Neuronal stem cell (in vitro differentiated cells): Measurements from ENCODE around the gene SMYD3.

Source experiments
- DNase-seq: peaks from one replicate; pipeline ENCODE4 v3.0.0-alpha.2; 2013; ENCODE audit warnings: low spot score
- H2AFZ ChIP-seq: one replicate; pipeline ENCODE4 v1.6.1; 2013; ENCODE audit warnings: mild to moderate bottlenecking, low read length, inconsistent platforms
- H2AK5ac ChIP-seq: 2 replicates; pipeline ENCODE4 v1.6.1; 2013; ENCODE audit warnings: low read depth, mild to moderate bottlenecking, inconsistent platforms, low read length, moderate library complexity, mixed read lengths
- H2BK120ac ChIP-seq: 2 replicates; pipeline ENCODE4 v1.6.1; 2013; ENCODE audit warnings: low read depth, mild to moderate bottlenecking, inconsistent platforms, low read length, moderate library complexity, mixed read lengths
- H2BK12ac ChIP-seq: one replicate; pipeline ENCODE4 v1.6.1; 2013; ENCODE audit warnings: low read length, inconsistent platforms
- H2BK15ac ChIP-seq: 2 replicates; pipeline ENCODE4 v1.6.1; 2013; ENCODE audit warnings: mild to moderate bottlenecking, low read length, inconsistent platforms, mixed read lengths
- H2BK5ac ChIP-seq: one replicate; pipeline ENCODE4 v1.6.1; 2013; ENCODE audit warnings: inconsistent platforms, mild to moderate bottlenecking, low read length, moderate library complexity
- H3K14ac ChIP-seq: one replicate; pipeline ENCODE4 v1.6.1; 2013; ENCODE audit warnings: low read length, inconsistent platforms
- H3K18ac ChIP-seq: 2 replicates; pipeline ENCODE4 v1.6.1; 2013; ENCODE audit warnings: low read length, inconsistent platforms
- H3K23ac ChIP-seq: 2 replicates; pipeline ENCODE4 v1.6.1; 2013; ENCODE audit warnings: low read depth, mild to moderate bottlenecking, mixed read lengths, low read length, inconsistent platforms; ENCODE audit not compliant: poor library complexity
- H3K27ac ChIP-seq: replicated peaks from 3 replicates; pipeline ENCODE4 v1.5.1; 2013; ENCODE audit warnings: low read length, inconsistent platforms
- H3K27me3 ChIP-seq, 3 experiments: 2 replicates each; pipeline ENCODE4 v1.6.1; 2013; ENCODE audit warnings: low read length in 3 of 3, mild to moderate bottlenecking in 2 of 3, inconsistent platforms in 1 of 3, low read depth in 1 of 3, mixed read lengths in 1 of 3, moderate library complexity in 1 of 3; ENCODE audit not compliant: control insufficient read depth in 3 of 3, insufficient read depth in 3 of 3
- H3K36me3 ChIP-seq, 2 donors: replicated peaks in 1 of 2; 2 replicates each; pipeline ENCODE4 v1.6.1; 2013; ENCODE audit warnings: low read length in 2 of 2; ENCODE audit not compliant: control insufficient read depth in 2 of 2, insufficient read depth in 2 of 2
- H3K4ac ChIP-seq: 2 replicates; pipeline ENCODE4 v1.6.1; 2013; ENCODE audit warnings: inconsistent platforms, mild to moderate bottlenecking, low read length, moderate library complexity
- H3K4me1 ChIP-seq, 2 donors: 1 replicate in 1 of 2; 2 replicates in 1 of 2; pipeline ENCODE4 v1.6.1; 2013; ENCODE audit warnings: low read length in 2 of 2, low read depth in 1 of 2; ENCODE audit not compliant: control insufficient read depth in 2 of 2, insufficient read depth in 1 of 2
- H3K4me2 ChIP-seq: one replicate; pipeline ENCODE4 v1.6.1; 2013; ENCODE audit warnings: mild to moderate bottlenecking, low read length, inconsistent platforms; ENCODE audit not compliant: insufficient read depth, poor library complexity, severe bottlenecking
- H3K4me3 ChIP-seq, 2 donors: 2 replicates each; pipeline ENCODE4 v1.5.1; 2013; ENCODE audit warnings: low read length in 2 of 2, mild to moderate bottlenecking in 2 of 2, inconsistent platforms in 1 of 2, moderate library complexity in 1 of 2
- H3K79me1 ChIP-seq: one replicate; pipeline ENCODE4 v1.6.1; 2013; ENCODE audit warnings: low read depth, mild to moderate bottlenecking, inconsistent platforms, low read length, moderate library complexity
- H3K9ac ChIP-seq: one replicate; pipeline ENCODE4 v1.6.1; 2013; ENCODE audit warnings: mild to moderate bottlenecking, low read depth, low read length, inconsistent platforms; ENCODE audit not compliant: poor library complexity
- H3K9me3 ChIP-seq, 2 donors: replicated peaks in 1 of 2; 2 replicates each; pipeline versions ENCODE3 to v1.6.1; 2013; ENCODE audit warnings: low read length in 2 of 2, mild to moderate bottlenecking in 2 of 2, inconsistent platforms in 1 of 2, low read depth in 1 of 2, mixed read lengths in 1 of 2, moderate library complexity in 1 of 2; ENCODE audit not compliant: control insufficient read depth in 2 of 2, insufficient read depth in 1 of 2
- H4K8ac ChIP-seq: one replicate; pipeline ENCODE4 v1.6.1; 2013; ENCODE audit warnings: low read depth, mild to moderate bottlenecking, inconsistent platforms, low read length, moderate library complexity
- H4K91ac ChIP-seq: one replicate; pipeline ENCODE4 v1.6.1; 2013; ENCODE audit warnings: low read length, low read depth, mild to moderate bottlenecking, inconsistent platforms; ENCODE audit not compliant: poor library complexity
- WGBS, 2 donors: extraction: QIAGEN DNeasy Blood & Tissue Kit; methylation state at CpG; one replicate each; pipeline ENCODE4 v1.1.7; 2013; ENCODE audit warnings: missing lambda C conversion rate in 2 of 2, mixed read lengths in 1 of 2; ENCODE audit not compliant: insufficient read length in 2 of 2, insufficient replicate concordance in 1 of 2; ENCODE audit errors: extremely low coverage in 2 of 2; 5-methylcytosine and 5-hydroxymethylcytosine counted together

SMYD3 gene

GRCh38 chr1:246197076-246197475 lies 310.0 kb downstream of the SMYD3 start:
- Histone ChIP-seq H3K18ac (no peak overlapping the region), H3K79me1 (peaks cover 4% of the 10 kb centered on the region), H2BK15ac (no peak overlapping the region), H3K9me3 (no peaks in the 10 kb centered on the region), H2BK5ac (no peak overlapping the region), H3K14ac (no peak overlapping the region), H3K27ac (no peak overlapping the region), H3K27me3 (no peaks in the 10 kb centered on the region), H3K23ac (no peak overlapping the region), H2BK120ac (no peak overlapping the region), H3K36me3 (peaks cover 0 to 2% of the 10 kb centered on the region in 2 donors), H3K4ac (no peak overlapping the region), H2AFZ (no peak overlapping the region), H3K4me3 (no peak overlapping the region), H2BK12ac (no peak overlapping the region), H4K91ac (no peak overlapping the region), H4K8ac (no peak overlapping the region), H3K9ac (no peak overlapping the region), H3K4me2 (no peak overlapping the region), H3K4me1 (no peaks in the 10 kb centered on the region), H2AK5ac (no peak overlapping the region)
- WGBS, 2 donors = no CpG with 5 or more reads among the region's 9 CpGs
- DNase-seq = no peak

- H2AK5ac ChIP-seq = no peak overlapping the region
- no peak overlapping the region for H4K8ac ChIP-seq
- H2BK15ac ChIP-seq = no peak overlapping the region
- no peak overlapping the region for H2BK12ac ChIP-seq
- H2AFZ ChIP-seq = no peak overlapping the region
- no peak overlapping the region for H4K91ac ChIP-seq
- H3K14ac ChIP-seq = no peak overlapping the region
- peaks cover 4% of the 10 kb centered on the region for H3K79me1 ChIP-seq
- no peak overlapping the region for H2BK5ac ChIP-seq
- H3K27ac ChIP-seq = no peak overlapping the region
- H3K9ac ChIP-seq = no peak overlapping the region
- H3K4ac ChIP-seq = no peak overlapping the region
- no peak overlapping the region for H3K18ac ChIP-seq
- H3K36me3 ChIP-seq = peaks cover 0 to 4% of the 10 kb centered on the region in 2 donors
- H3K27me3 ChIP-seq = no peaks in the 10 kb centered on the region
- DNase-seq = no peak
- no peak overlapping the region for H3K4me3 ChIP-seq
- H3K23ac ChIP-seq = no peak overlapping the region
- H3K4me1 ChIP-seq = no peaks in the 10 kb centered on the region
- no peak overlapping the region for H3K4me2 ChIP-seq
- no peaks in the 10 kb centered on the region for H3K9me3 ChIP-seq
- H2BK120ac ChIP-seq = no peak overlapping the region
- WGBS, 2 donors = no CpG with 5 or more reads among the region's 7 CpGs
Measured at GRCh38 chr1:246195296-246195695, 311.8 kb downstream of the SMYD3 start.

GRCh38 chr1:246193537-246193936 lies 313.5 kb downstream of the SMYD3 start:
- no CpG with 5 or more reads among the region's 12 CpGs for WGBS, 2 donors
- Histone ChIP-seq H2BK120ac (peak overlapping the region; percentile 68), H3K27me3 (no peaks in the 10 kb centered on the region)

GRCh38 chr1:246189126-246189525 lies 318.0 kb downstream of the SMYD3 start:
- H4K91ac ChIP-seq = no peak overlapping the region
- H4K8ac ChIP-seq = no peak overlapping the region
- H3K27ac ChIP-seq = no peak overlapping the region
- peaks cover 4% of the 10 kb centered on the region for H3K79me1 ChIP-seq
- H2AFZ ChIP-seq = no peak overlapping the region
- no peak overlapping the region for H2BK15ac ChIP-seq
- H3K4me2 ChIP-seq = no peak overlapping the region
- DNase-seq = no peak
- H3K9me3 ChIP-seq = peaks cover 0 to 2% of the 10 kb centered on the region in 2 donors
- H2AK5ac ChIP-seq = no peak overlapping the region
- H3K23ac ChIP-seq = no peak overlapping the region
- no peak overlapping the region for H3K14ac ChIP-seq
- peaks cover 0 to 4% of the 10 kb centered on the region in 2 donors for H3K36me3 ChIP-seq
- H2BK12ac ChIP-seq = no peak overlapping the region
- no CpG with 5 or more reads among the region's 3 CpGs for WGBS, 2 donors
- no peak overlapping the region for H2BK120ac ChIP-seq
- H3K4me3 ChIP-seq = no peak overlapping the region
- H3K18ac ChIP-seq = no peak overlapping the region
- H3K27me3 ChIP-seq = no peaks in the 10 kb centered on the region
- no peak overlapping the region for H3K4ac ChIP-seq
- no peaks in the 10 kb centered on the region for H3K4me1 ChIP-seq
- H3K9ac ChIP-seq = no peak overlapping the region
- H2BK5ac ChIP-seq = no peak overlapping the region

More at GRCh38 chr1:246193537-246193936, 313.5 kb downstream of the SMYD3 start:
- Histone ChIP-seq H3K4ac (no peak overlapping the region), H3K18ac (no peak overlapping the region), H3K9ac (no peak overlapping the region), H3K9me3 (no peaks in the 10 kb centered on the region), H2BK12ac (no peak overlapping the region), H4K8ac (no peak overlapping the region), H2BK5ac (no peak overlapping the region), H3K36me3 (peaks cover 0 to 4% of the 10 kb centered on the region in 2 donors), H3K4me3 (no peak overlapping the region), H2BK15ac (no peak overlapping the region), H3K27ac (no peak overlapping the region), H3K79me1 (peaks cover 4% of the 10 kb centered on the region), H3K14ac (no peak overlapping the region), H3K4me2 (no peak overlapping the region), H3K4me1 (no peaks in the 10 kb centered on the region), H4K91ac (no peak overlapping the region), H3K23ac (no peak overlapping the region), H2AFZ (no peak overlapping the region), H2AK5ac (no peak overlapping the region)
- DNase-seq = no peak
